Measurements from ENCODE around the gene POLE.

DNA sequence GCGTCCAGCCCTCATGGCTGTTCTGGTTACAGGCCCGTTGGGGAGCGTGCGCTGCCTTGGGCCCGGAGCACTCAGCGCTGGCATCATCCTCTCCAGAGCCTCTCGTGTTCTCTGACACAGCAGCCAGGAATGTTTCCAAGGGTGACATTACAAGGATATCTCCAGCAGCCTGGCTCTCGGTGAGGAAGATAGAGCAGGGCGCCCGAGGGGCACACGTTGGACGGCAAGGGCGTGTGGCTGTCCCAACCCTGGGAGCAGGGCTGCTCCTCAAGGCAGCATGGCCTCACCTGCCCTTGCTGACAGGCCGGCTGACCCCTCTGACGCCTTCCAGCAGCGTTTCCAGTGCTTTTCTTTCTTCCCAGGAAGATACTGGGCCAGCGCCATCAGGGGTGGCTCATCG lies 91.1 kb downstream of the POLE start:
- TF ChIP-seq, protein P1, sequence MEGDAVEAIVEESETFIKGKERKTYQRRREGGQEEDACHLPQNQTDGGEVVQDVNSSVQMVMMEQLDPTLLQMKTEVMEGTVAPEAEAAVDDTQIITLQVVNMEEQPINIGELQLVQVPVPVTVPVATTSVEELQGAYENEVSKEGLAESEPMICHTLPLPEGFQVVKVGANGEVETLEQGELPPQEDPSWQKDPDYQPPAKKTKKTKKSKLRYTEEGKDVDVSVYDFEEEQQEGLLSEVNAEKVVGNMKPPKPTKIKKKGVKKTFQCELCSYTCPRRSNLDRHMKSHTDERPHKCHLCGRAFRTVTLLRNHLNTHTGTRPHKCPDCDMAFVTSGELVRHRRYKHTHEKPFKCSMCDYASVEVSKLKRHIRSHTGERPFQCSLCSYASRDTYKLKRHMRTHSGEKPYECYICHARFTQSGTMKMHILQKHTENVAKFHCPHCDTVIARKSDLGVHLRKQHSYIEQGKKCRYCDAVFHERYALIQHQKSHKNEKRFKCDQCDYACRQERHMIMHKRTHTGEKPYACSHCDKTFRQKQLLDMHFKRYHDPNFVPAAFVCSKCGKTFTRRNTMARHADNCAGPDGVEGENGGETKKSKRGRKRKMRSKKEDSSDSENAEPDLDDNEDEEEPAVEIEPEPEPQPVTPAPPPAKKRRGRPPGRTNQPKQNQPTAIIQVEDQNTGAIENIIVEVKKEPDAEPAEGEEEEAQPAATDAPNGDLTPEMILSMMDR (IDR thresholded peaks at IDR 0.05): no peak
- TF ChIP-seq POLR2A (IDR thresholded peaks at IDR 0.05): no peak
- no peak for TF ChIP-seq POLR2AphosphoS5 (IDR thresholded peaks at IDR 0.05)

Measured in gastroesophageal sphincter (tissue), 3 donors.